GM18499 (cell line): ENCODE data around the gene ASB13.

ENCODE experiments used
- ATAC-seq: cut with Tn5 transposase; IDR thresholded peaks from one replicate; pipeline ENCODE4 v1.9.1; 2021; ENCODE audit warnings: moderate number of reproducible peaks; ENCODE audit not compliant: insufficient read depth, unreplicated experiment

Gene ASB13

GRCh38 chr10:5649746-5650145 is 16.6 kb downstream of the ASB13 start:
- ATAC-seq = no peak

- no peak for ATAC-seq
These were observed 17.6 kb downstream of the ASB13 start for GRCh38 chr10:5648494-5649457.

GRCh38 chr10:5647507-5648240 is 18.7 kb downstream of the ASB13 start:
- ATAC-seq = no peak

GRCh38 chr10:5645944-5646617 is 20.3 kb downstream of the ASB13 start:
- no peak for ATAC-seq

- ATAC-seq = no peak
These were observed 21.0 kb downstream of the ASB13 start for GRCh38 chr10:5645375-5645774.

GRCh38 chr10:5644930-5645329 is 21.5 kb downstream of the ASB13 start:
- no peak for ATAC-seq

GRCh38 chr10:5643346-5644067 is 22.9 kb downstream of the ASB13 start:
- ATAC-seq = no peak

GRCh38 chr10:5641501-5641900 is 24.9 kb downstream of the ASB13 start:
- ATAC-seq = no peak

GRCh38 chr10:5640501-5640900 is 25.9 kb downstream of the ASB13 start:
- no peak for ATAC-seq

- no peak for ATAC-seq
These were observed 26.4 kb downstream of the ASB13 start for GRCh38 chr10:5640036-5640435.

GRCh38 chr10:5639066-5639465 is 27.3 kb downstream of the ASB13 start:
- no peak for ATAC-seq

- no peak for ATAC-seq
These were observed 27.9 kb downstream of the ASB13 start for GRCh38 chr10:5638494-5638893.

- no peak for ATAC-seq
These were observed 31.5 kb downstream of the ASB13 start for GRCh38 chr10:5634918-5635317.

GRCh38 chr10:5633166-5633749 is 33.1 kb downstream of the ASB13 start:
- no peak for ATAC-seq

- ATAC-seq = no peak
These were observed 33.9 kb downstream of the ASB13 start for GRCh38 chr10:5632446-5632845.

GRCh38 chr10:5631936-5632335 is 34.5 kb downstream of the ASB13 start:
- ATAC-seq = no peak

GRCh38 chr10:5630112-5630436 is 36.3 kb downstream of the ASB13 start:
- ATAC-seq = no peak

GRCh38 chr10:5629303-5630111 is 36.9 kb downstream of the ASB13 start:
- peak; percentile 88 for ATAC-seq
